Uterus (tissue), 4 donors: ENCODE results near the gene GSTA2. TPM values are rescaled to one million over a fixed set of nuclear protein-coding genes. Genes with fewer than 3 reads are reported as not detected.

Experiments used
- DNase-seq, 2 donors: peaks; one replicate each; pipeline ENCODE4 v3.0.0-alpha.2; 2019 to 2020
- H3K27ac ChIP-seq, 2 donors: fragments of 200-600 bp; sonication (generic); 1 replicate in 1 of 2; 2 replicates in 1 of 2; pipeline ENCODE4 v1.5.1; 2016 to 2018
- H3K27me3 ChIP-seq, 2 donors: fragments of 200-600 bp; sonication (generic); one replicate each; pipeline ENCODE4 v1.5.1; 2018 to 2019; ENCODE audit warnings: control low read depth in 1 of 2
- H3K36me3 ChIP-seq, 2 donors: fragments of 200-600 bp; sonication (generic); one replicate each; pipeline ENCODE4 v1.5.1; 2019; ENCODE audit warnings: control low read depth in 1 of 2
- H3K4me1 ChIP-seq, 2 donors: fragments of 200-600 bp; sonication (generic); one replicate each; pipeline ENCODE4 v1.5.1; 2018 to 2019; ENCODE audit warnings: control low read depth in 1 of 2
- H3K4me3 ChIP-seq, 2 donors: fragments of 200-600 bp; sonication (generic); 1 replicate in 1 of 2; 2 replicates in 1 of 2; pipeline ENCODE4 v1.5.1; 2018 to 2019; ENCODE audit warnings: mild to moderate bottlenecking in 1 of 2
- H3K9me3 ChIP-seq, 2 donors: fragments of 200-600 bp; sonication (generic); one replicate each; pipeline ENCODE4 v1.5.1; 2019; ENCODE audit warnings: control low read depth in 1 of 2
- CTCF ChIP-seq, 4 experiments: fragments of 200-600 bp in 2 of 4; fragments of 450-650 bp in 2 of 4; sonication (generic) in 2 of 4; IDR thresholded peaks; one replicate each; pipeline ENCODE4 v1.5.1; 2016 to 2019; ENCODE audit warnings: antibody characterized with exemption in 4 of 4, mild to moderate bottlenecking in 2 of 4, moderate library complexity in 1 of 4
- POLR2A ChIP-seq, 2 donors: fragments of 450-650 bp; IDR thresholded peaks; one replicate each; pipeline ENCODE4 v1.6.1; 2016; ENCODE audit warnings: antibody characterized with exemption in 2 of 2, mild to moderate bottlenecking in 1 of 2, moderate library complexity in 1 of 2
- intact Hi-C: fragments of 100-400 bp; cut with DNase I; formaldehyde crosslinking; loops from one replicate; pipeline ENCODE4 v1.15.1; 2023; ENCODE audit warnings: low total_unique reads
- total RNA-seq, 4 donors: library from RNA; depleted of rRNA in 3 of 4; stranded (reverse); fragments of >200 nt in 3 of 4; gene quantifications; one replicate each; pipeline versions ENCODE4 v1.1.0 to v1.2.4, GENCODE V29; 2014 to 2023
- donor health status: DM: yes; HTN: yes; CAD: no.

GSTA2 gene
- total RNA-seq, 4 donors from 2014 or later = not detected

- Histone ChIP-seq H3K9me3 (no peaks in the 10 kb centered on the region), H3K4me3 (no peak overlapping the region), H3K27ac (no peak overlapping the region), H3K4me1 (no peaks in the 10 kb centered on the region), H3K36me3 (no peaks in the 10 kb centered on the region), H3K27me3 (no peaks in the 10 kb centered on the region)
- no peak for DNase-seq
- intact Hi-C loops = no loop called here
- TF ChIP-seq POLR2A (IDR thresholded peaks at IDR 0.05) = no peak
- no peak for TF ChIP-seq CTCF (IDR thresholded peaks at IDR 0.05)
These were observed 34.9 kb downstream of the GSTA2 start for GRCh38 chr6:52728394-52728793.

GRCh38 chr6:52727908-52728307 lies 35.4 kb downstream of the GSTA2 start:
- TF ChIP-seq POLR2A (IDR thresholded peaks at IDR 0.05) = no peak
- TF ChIP-seq CTCF (IDR thresholded peaks at IDR 0.05) = no peak
- H3K27ac ChIP-seq = no peak overlapping the region
- intact Hi-C loops = no loop called here
- H3K4me1 ChIP-seq = no peaks in the 10 kb centered on the region
- no peak for DNase-seq
- H3K9me3 ChIP-seq = no peaks in the 10 kb centered on the region
- H3K4me3 ChIP-seq = no peak overlapping the region
- no peaks in the 10 kb centered on the region for H3K27me3 ChIP-seq
- H3K36me3 ChIP-seq = no peaks in the 10 kb centered on the region

- Histone ChIP-seq H3K27me3 (no peaks in the 10 kb centered on the region), H3K4me1 (no peaks in the 10 kb centered on the region), H3K4me3 (no peak overlapping the region), H3K9me3 (no peaks in the 10 kb centered on the region), H3K27ac (no peak overlapping the region), H3K36me3 (no peaks in the 10 kb centered on the region)
- DNase-seq = no peak
- TF ChIP-seq CTCF (IDR thresholded peaks at IDR 0.05) = no peak
- TF ChIP-seq POLR2A (IDR thresholded peaks at IDR 0.05) = no peak
- intact Hi-C loops = no loop called here
These were observed 36.3 kb downstream of the GSTA2 start for GRCh38 chr6:52726741-52727535.

GRCh38 chr6:52726193-52726542 lies 37.1 kb downstream of the GSTA2 start:
- DNase-seq = no peak
- H3K9me3 ChIP-seq = no peaks in the 10 kb centered on the region
- no peaks in the 10 kb centered on the region for H3K36me3 ChIP-seq
- H3K27me3 ChIP-seq = no peaks in the 10 kb centered on the region
- no peak for TF ChIP-seq CTCF (IDR thresholded peaks at IDR 0.05)
- TF ChIP-seq POLR2A (IDR thresholded peaks at IDR 0.05) = no peak
- no peak overlapping the region for H3K27ac ChIP-seq
- intact Hi-C loops = no loop called here
- H3K4me1 ChIP-seq = no peaks in the 10 kb centered on the region
- no peak overlapping the region for H3K4me3 ChIP-seq

- no peaks in the 10 kb centered on the region for H3K36me3 ChIP-seq
- no peak overlapping the region for H3K27ac ChIP-seq
- H3K9me3 ChIP-seq = no peaks in the 10 kb centered on the region
- no peaks in the 10 kb centered on the region for H3K27me3 ChIP-seq
- TF ChIP-seq CTCF (IDR thresholded peaks at IDR 0.05) (no peak), POLR2A (IDR thresholded peaks at IDR 0.05) (no peak)
- no peak for DNase-seq
- H3K4me1 ChIP-seq = no peaks in the 10 kb centered on the region
- intact Hi-C loops = no loop called here
- no peak overlapping the region for H3K4me3 ChIP-seq
These were observed 37.6 kb downstream of the GSTA2 start for GRCh38 chr6:52725535-52726192.
